UCSD-AML1 (cell line): ENCODE results near the gene IL4.

Experiments used
- DNase-seq: peaks from one replicate; lab custom pipeline; 2025; ENCODE audit not compliant: unreplicated experiment; lab: John Stamatoyannopoulos, UW

IL4 gene

DNA sequence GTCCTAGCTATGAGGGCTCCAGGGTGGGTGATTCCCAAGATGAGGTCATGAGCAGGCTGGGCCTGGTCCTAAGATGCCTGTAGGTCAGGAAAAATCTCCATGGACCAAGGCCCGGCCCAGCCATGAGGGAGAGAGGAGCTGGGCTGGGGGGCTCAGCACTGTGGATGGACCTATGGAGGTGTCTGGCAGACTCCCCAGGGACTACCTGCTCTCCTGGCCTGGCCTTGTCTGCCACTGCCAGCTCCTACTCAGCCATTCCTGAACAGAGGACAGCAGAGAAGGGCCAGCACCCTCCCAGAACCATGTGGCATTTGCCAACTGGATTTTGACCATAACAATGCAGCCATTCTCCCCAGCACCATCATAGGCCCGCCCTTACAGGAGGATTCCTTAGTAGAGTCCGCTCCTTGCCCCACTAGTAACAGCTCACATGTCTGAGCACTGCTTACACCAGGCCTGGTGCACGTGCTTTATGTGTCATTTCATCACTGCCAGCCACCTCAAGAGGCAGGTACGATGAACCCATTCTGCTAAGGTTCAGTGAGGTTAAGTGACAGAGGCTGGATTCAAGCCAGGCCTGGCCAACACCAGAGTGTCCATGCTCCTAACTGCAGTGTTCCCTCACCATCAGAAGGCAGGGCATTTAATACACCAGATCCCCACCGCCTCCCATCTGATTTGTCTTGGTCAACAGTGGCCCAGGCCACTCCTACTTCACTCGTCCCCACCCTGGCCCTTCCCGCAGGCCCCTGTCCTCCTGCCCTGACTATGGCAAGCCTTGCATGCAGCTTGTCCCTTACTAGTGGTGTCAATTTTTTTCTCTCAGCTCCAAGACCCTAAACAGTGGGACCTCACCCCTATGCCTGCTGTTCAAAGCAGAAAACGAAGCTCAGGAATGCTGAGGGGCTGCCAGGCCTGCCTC lies 15.1 kb upstream of the IL4 start:
- DNase-seq: no peak

DNA sequence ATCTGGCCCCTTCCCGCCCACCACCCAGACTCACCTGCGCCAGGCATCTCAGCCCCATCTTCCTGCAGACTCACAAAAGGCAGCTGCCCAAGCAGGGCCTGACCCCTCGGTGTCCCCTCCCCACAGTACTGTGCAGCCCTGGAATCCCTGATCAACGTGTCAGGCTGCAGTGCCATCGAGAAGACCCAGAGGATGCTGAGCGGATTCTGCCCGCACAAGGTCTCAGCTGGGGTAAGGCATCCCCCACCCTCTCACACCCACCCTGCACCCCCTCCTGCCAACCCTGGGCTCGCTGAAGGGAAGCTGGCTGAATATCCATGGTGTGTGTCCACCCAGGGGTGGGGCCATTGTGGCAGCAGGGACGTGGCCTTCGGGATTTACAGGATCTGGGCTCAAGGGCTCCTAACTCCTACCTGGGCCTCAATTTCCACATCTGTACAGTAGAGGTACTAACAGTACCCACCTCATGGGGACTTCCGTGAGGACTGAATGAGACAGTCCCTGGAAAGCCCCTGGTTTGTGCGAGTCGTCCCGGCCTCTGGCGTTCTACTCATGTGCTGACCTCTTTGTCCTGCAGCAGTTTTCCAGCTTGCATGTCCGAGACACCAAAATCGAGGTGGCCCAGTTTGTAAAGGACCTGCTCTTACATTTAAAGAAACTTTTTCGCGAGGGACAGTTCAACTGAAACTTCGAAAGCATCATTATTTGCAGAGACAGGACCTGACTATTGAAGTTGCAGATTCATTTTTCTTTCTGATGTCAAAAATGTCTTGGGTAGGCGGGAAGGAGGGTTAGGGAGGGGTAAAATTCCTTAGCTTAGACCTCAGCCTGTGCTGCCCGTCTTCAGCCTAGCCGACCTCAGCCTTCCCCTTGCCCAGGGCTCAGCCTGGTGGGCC lies 13.9 kb upstream of the IL4 start:
- no peak for DNase-seq

DNA sequence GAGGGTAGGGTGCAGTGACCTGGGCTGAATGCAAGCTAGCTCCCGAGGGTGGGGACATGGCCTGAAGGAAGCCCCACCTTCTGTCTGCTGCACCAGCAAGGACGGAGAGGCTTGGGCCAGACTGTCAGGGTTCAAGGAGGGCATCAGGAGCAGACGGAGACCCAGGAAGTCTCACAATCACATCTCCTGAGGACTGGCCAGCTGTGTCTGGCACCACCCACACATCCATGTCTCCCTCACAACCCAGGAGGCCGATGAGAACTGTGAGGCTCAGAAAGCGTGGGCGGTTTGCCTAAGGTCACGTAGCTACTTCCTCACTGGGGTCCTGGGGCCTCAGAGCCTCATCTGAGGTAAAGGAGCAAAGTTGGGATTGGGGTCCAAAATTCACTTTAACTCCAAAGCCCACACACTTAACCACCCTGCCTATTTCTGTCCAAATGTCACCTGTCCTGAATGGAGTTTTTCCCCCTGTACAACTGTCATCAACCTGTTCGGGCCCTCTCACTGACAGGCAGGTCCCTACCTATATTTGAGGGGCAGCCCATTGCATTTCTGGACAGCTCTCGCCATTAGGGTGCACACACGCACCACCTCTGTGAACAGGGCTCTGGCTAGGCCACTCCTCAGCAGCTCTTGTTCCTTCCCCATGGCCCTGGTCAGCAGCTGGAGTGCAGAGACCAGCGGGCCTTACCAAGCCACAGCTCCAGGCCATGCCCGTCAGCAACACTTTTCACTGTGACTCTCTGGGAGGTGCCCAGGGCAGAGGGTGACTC lies 12.4 kb upstream of the IL4 start:
- no peak for DNase-seq

DNA sequence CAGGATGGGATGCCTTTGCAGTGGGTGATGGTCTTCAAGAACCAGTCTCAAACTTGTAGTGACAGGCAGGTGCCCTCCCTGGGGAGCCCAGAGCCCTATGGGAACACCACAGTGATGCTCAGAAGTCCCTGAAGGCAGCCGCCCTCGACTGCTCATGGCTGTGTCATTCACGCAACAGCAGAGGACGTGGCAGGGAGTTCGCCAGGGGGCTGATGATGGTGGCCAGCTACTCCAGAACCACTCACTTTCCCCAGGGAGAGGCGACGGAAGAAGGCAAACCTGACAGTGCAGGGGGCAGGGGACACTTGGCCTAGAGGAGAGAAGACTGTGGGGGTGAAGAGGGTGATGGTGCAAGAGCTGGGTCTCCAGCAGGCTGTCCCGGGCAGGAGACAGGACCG lies 11.8 kb upstream of the IL4 start:
- no peak for DNase-seq

DNA sequence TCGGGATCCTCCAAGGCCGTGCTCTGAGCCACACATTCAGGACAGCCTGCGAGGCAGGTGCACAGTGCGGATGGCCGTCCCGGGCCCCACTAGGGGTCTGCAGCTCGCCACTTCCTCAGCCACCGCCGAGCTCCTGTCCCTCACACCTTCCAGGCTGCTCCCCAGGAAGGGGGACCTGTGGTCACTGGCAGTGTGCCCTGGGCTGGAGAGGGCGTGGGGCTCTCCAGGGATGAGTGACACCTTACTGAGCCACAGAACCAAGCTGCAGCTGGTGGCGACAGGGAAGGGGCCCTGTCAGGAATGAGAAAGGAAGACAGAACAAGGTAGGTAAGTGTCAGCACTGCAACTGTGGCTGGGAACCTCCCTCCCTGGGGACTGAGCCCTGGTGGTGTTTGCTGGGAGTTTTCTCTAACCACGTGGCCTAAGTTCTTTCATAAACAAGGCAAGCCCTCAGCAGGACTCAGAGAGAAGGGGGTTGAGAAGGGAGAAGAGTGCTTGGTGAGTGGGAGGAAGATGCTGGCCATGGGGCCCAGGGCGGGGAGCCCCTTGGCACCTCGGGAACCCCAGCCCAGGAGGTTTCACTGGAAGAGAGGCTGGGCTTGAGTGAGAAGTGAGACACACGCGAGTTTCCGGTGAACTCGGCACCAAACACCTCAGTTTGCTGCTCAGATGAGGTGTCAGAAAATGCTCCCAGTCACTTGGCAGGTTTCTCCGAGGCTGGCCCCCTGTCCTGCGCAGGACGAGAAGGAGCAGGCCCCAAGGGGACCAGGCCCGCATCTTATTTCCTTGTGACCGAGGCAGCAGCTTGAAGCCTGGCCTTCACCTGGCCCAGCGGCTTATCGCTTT lies 10.6 kb upstream of the IL4 start:
- peak; percentile 32 for DNase-seq

DNA sequence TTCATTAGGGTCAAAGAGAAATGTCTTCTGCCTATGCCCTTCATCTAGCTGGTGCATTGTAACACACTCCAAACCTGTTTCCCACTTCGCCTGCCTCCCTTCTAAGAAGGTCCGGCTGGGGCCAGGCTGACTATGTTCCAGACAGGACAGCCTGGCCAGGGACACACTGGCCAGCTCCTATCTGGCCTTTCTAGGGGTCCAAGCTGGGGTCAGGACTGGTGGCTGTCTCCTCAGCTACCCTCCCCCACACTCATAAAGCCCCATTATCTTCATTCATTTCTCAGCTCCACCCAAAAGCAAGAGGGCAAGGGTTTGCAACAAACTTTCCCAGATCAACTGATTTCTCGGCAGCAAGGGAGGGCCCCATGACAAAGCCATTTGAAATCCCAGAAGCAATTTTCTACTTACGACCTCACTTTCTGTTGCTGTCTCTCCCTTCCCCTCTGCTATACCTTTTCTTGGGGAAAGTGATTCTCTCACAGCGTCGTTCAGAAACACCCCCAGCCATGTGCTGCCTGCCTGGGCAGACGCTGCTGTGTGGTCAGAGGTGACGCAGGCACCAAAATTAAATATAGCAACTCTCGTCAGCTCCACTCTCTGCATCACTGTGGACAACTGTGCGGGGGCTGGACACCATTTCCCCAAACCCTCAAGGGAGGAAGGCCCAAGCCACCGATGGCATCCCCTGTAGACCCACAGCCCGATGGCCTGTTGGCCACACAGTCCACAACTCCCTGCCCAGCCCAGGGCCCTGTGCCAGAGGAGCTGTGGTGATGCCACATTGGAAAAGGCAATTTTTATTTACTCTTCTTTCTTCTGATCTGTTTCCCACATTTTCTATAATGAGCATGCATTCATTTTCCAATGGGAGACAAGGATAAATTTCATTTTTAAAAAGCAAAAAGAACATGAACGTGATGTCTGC lies 9.8 kb upstream of the IL4 start:
- no peak for DNase-seq

DNA sequence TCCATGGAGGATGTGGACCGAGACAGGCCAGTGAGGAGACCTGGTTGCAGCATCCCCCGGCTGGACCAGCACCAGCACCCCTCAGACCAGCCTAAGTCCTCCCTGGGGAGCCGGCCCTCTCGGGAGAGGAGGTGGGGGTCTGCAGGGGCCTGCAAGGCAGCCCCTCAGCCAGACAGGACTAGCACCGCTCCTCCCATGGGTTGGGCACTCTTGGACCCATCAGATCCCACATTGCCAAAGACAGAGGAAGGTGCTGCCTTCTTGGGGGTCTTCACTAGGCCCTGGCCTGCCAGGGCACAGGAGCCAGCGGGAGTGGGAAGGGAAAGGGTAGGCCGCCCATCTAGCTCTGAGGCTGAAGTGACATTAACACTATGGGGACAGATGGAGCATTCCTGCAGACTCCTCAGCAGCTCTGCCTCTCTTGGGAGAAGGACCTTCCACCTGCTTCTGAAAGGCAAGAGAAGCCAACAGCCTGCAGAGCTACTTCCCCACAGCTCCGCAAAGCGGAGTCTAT lies 9.0 kb upstream of the IL4 start:
- DNase-seq: no peak

DNA sequence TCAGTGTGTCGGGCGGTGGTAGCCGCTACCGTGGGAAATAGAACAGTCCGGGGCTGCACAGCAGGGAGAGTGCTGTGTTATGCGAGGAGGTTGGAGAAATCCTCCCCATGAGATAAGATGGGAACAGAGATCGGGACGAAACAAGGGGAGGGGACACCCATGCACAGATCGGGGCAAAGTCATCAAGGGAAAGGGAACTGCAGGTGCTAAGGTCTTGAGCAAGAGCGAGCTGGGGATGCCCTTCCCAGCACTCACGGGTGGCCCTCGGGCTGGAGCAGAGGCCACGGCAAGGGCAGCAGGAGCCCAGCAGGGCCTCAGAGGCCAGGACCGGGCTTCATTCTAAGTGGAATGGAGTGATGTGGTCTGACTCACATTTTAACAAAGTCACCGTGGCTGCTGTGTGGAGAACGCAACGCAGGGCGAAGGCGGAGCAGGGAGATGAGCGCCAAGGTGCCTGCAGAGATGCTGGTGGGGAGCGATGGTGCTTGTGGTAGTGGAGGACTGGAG lies 8.2 kb upstream of the IL4 start:
- DNase-seq: no peak

DNA sequence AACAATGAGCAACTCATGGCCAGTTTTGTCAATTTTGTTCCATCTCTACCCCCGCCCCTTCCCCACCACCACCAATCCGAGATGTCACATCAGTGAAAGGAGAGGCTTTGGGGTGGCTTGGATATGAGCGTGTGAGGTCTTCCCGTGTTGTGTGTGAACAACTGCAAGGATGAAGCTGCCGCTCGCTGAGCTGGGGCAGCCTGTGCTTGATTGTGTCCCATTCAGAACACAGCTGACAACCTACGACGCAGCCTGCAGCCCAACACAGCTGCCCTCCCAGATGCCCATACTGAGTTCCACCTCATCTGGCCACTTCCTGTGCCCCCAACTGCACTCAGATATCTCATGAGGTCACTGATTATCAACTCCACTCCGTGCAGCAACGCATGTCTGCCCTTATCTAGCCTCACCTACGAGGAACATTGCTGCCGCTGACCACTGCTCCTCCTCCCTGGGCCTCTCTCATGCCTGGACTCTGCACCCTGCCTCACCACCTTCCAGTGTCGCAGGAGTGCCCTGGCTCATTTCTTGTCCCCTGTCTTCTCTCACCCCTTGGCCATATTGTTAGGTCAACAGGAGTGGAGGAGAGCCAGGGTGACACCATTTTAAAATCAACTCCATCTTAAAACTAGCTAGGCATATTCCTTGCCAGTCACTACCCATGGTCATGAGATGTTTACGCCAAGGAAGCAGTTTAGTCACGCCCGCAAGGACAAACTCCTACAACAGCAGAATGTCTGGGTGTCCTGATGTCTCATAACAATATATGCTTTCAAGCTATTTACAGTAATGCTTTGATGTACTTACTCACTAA lies 7.3 kb upstream of the IL4 start:
- no peak for DNase-seq

DNA sequence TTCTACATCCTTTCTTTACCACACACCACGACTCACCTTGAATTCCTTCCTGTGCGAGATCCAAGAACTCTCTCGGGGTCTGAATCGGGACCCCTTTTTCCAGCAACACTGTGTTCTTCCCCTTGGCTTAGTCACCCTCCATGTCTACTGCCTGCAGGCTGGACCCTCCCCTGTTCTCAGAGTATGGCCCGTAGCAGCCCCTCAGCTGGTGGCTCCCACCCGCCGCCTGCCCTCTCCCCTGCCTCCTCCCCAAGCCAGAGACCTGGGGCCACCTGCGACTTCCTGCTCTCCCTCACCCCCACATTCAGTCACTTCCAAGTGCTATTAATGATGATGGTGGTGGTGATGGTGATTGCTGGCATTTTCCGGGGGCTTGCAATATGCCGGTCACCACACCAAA lies 6.5 kb upstream of the IL4 start:
- no peak for DNase-seq

DNA sequence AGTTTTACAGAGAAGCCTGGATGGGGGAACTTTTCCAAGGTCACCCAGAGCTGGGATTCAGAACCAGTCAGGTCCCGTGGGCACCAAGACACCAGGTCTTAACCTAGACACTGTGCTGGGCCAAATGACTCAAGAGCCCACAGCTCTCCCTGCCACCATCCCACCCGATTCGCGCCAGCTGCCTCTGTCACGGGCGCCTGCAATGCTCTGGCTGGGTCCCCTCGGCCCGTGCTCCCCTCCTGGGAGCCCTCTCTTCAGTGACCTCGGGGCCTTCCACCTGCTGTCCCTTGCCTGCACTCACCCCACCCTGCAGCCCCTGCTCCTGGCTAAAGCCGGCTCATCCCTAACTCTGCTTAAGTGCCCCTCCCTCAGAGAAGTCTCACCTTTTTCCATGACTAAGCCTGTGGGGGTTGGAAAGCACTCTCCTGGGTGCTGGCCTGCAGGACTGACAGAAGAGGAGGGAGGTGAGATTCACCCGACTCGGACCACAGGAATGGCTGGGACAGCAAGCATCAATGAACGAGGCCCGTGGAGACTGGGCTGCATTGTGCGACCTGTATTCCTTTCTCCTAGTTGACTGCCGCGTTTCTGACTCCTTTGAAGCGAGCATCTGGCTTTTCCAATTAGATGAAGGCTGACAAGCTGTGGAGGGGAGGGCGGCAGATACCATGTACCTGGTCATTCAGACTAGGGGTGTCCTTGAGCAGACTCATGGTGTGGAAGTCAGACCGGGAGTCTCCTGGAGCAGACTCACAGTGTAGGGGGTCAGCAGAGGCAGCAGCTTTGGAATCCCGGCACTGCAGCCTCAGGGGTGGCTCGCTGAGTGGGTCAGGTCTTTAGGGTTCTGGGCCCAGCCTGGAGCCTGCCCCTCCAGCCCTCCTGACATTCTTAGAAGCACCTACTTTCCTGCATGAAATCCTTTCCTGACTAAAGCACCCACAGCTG lies 5.8 kb upstream of the IL4 start:
- DNase-seq: no peak

DNA sequence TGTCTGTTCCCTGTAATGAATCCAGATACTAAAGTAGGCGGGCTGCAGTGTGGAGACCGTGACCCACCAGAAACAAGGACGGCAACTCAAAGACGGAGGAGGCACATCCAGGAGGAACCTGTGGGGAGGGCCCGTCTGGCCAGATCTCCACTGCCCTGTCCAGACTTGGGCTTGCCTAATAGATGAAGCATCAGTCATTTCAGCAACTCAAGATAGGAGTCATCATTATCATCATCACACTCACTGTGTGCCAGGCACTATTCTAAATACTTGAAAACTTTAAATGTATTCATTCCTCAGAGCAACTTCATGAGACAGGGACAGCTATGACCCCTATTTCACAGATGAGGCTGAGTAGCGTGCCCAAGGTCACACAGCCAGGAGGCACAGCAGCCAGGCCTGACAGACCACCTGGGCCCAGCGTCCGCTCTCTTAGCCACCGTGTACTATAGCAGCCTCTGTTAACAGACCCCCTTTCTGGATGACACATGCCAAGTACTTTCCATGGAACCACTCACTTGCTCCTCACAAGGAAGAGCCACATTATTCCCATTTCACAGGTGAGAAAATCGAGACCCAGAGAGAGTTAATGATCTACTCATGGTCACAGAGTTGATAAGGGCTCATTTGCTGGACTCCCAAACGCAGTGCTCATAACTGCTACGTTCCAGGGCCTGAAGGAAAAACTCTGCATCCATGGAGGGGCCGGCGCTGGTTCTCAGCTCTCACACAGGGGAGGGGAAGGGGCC lies 4.9 kb upstream of the IL4 start:
- no peak for DNase-seq

DNA sequence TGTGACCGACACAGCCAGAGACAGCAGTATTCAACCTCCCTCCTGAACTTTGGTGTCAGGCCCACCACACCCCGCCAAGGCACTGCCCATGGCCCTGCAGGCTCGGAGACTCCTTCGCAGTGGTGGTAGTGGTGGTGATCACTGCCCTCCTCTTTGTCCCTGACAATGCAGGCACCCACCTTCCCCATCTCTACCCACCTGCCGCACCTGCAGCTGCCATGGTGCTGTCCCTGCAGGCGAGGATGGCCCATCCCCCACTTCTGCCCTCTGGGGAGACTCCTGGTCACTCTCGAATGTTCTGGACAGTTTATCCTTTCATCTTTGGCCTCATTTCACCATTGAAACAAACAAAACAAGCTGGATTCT lies 4.4 kb upstream of the IL4 start:
- DNase-seq: no peak

DNA sequence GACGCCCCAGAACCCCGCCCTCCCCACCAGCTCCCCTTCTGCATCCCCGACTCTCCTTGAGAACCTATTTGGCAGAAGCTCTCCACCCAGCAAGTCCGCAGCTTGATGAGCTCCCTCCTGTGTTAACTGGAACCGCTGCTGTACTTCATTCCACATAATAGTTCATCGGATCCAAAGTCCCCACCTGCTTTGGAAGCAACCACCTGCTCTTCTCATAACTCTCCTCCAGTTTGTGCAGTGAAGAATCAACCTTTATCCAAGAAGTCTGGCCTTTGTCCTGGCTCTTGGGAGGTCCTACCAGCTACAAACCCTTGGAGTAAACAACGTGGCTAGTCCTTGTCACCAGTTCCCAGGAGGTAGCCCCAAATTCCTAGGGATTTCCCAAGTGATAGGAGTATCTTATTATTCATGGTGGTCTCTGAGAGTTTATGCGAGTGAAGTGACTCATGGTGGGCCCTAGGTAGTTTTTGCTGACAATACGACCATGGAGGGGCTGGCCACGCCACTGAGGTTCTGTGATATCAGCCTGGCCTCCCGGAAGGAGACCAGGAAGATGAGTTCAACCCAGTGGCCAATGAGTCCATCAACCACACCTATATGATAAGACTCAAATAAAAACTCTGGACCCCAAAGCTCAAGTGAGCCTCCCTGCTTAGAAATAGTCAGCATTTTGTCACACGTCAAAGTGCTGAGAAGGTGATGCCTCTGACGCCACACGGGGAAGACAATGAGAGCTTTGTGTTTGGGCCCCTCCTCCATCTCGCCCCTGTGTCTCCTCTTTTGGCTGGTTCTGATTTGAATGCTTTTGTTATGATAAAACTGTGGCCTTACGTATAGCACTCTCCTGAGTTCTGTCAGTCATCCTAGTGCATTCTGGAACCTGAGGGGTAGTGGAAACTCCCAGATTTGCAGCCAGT lies 3.6 kb upstream of the IL4 start:
- DNase-seq: no peak

DNA sequence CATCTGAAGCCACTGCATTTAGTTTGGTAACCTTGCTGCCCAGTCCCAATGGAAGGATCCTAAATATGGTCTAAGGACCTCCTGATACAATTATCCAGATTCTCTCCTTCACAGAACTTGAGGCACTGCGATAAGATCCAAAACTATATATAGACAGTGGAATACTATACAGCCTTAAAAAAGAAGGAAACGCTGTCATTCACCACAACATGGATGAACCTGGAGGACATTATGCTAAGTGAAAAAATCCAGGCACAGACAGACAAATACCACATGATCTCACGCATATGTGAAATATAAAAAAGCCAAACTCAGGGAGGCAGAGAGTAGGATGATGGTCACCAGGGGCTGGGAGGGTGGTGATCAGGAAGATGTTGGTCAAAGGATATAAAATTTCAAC lies 2.8 kb upstream of the IL4 start:
- DNase-seq: no peak
